Upper lobe of right lung (tissue), 1 donor: Measurements from ENCODE around the gene CDC42. TPM values are rescaled to one million over a fixed set of nuclear protein-coding genes. Genes with fewer than 3 reads are reported as not detected.

Experiments used
- ATAC-seq: fragments of 200-7000 bp; cut with Tn5 transposase; one replicate; pipeline ENCODE4 v1.9.1; 2020; ENCODE audit warnings: mild to moderate bottlenecking, moderate library complexity
- DNase-seq: peaks from one replicate; pipeline ENCODE4 v3.0.0-alpha.2; 2020
- H3K27ac ChIP-seq: fragments of 200-600 bp; one replicate; pipeline ENCODE4 v1.8.0; 2022
- H3K27me3 ChIP-seq: fragments of 200-600 bp; one replicate; pipeline ENCODE4 v1.8.0; 2022; ENCODE audit warnings: mild to moderate bottlenecking
- H3K36me3 ChIP-seq: fragments of 200-600 bp; one replicate; pipeline ENCODE4 v1.8.0; 2022
- H3K4me1 ChIP-seq: fragments of 200-600 bp; one replicate; pipeline ENCODE4 v1.8.0; 2022
- H3K4me3 ChIP-seq: fragments of 200-600 bp; one replicate; pipeline ENCODE4 v1.8.0; 2022; ENCODE audit warnings: mild to moderate bottlenecking
- H3K9me3 ChIP-seq: fragments of 200-600 bp; one replicate; pipeline ENCODE4 v1.8.0; 2022
- intact Hi-C: fragments of 100-400 bp; cut with DNase I; formaldehyde crosslinking; loops from one replicate; pipeline ENCODE4 v1.11.0; 2022
- total RNA-seq: library from RNA; stranded (reverse); fragmentation: NEBNext Ultra II Directional; extraction: Animal tissue kit (Norgen Biotek cat#: 25700); gene quantifications from one replicate; pipeline ENCODE4 v1.2.1, GENCODE V29; 2021
- TF ChIP-seq, protein P1 (sequence below): fragments of 200-600 bp; IDR thresholded peaks from one replicate; pipeline ENCODE4 v1.8.0; 2022; ENCODE audit warnings: antibody characterized with exemption
- donor health status: DM: no; HTN: yes; CAD: no; lungs with severe emphysema.

CDC42 gene
- total RNA-seq, 1 donor from 2014 or later: 234 TPM

GRCh38 chr1:22128392-22128791 is 75.9 kb downstream of the CDC42 start:
- Histone ChIP-seq H3K36me3 (no peaks in the 10 kb centered on the region), H3K4me3 (no peak overlapping the region), H3K9me3 (no peaks in the 10 kb centered on the region), H3K4me1 (no peaks in the 10 kb centered on the region), H3K27me3 (no peaks in the 10 kb centered on the region), H3K27ac (no peak overlapping the region)
- no peak for DNase-seq
- no peak for ATAC-seq
- TF ChIP-seq, protein P1, sequence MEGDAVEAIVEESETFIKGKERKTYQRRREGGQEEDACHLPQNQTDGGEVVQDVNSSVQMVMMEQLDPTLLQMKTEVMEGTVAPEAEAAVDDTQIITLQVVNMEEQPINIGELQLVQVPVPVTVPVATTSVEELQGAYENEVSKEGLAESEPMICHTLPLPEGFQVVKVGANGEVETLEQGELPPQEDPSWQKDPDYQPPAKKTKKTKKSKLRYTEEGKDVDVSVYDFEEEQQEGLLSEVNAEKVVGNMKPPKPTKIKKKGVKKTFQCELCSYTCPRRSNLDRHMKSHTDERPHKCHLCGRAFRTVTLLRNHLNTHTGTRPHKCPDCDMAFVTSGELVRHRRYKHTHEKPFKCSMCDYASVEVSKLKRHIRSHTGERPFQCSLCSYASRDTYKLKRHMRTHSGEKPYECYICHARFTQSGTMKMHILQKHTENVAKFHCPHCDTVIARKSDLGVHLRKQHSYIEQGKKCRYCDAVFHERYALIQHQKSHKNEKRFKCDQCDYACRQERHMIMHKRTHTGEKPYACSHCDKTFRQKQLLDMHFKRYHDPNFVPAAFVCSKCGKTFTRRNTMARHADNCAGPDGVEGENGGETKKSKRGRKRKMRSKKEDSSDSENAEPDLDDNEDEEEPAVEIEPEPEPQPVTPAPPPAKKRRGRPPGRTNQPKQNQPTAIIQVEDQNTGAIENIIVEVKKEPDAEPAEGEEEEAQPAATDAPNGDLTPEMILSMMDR: no peak
- intact Hi-C loops: no loop called here

DNA sequence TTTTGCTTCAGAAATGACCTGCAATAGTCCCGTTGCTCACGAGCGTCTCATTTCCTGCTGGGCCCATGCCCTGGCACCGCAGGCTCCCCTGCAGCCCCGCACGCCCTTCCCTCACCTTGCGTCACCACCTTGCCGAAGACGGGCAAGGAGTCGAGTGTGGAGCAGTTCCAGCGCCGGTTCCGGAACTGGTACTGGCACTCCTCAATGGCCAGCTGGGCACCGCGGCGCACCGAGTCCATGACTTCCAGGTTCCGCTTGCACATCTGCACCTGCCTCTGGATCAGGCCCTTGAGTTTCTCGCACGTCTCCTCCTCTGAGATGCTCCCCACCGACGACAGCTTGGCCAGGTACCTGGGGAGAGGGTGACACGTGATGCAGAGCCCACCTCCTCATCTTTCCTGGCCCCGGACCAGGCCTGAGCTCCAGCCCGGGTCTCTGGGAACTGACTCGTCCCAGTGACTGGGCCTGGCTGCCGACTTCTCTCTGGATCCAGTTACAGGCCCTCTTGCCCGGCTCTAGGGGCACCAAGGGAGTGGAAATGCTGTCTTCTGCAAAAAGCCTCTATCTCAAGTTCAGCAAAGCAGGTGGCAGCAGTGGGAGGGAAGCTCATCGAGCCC is 77.1 kb downstream of the CDC42 start:
- TF ChIP-seq, protein P1: no peak
- Histone ChIP-seq H3K9me3 (no peaks in the 10 kb centered on the region), H3K27me3 (no peaks in the 10 kb centered on the region), H3K4me1 (no peaks in the 10 kb centered on the region), H3K27ac (no peak overlapping the region), H3K36me3 (no peaks in the 10 kb centered on the region), H3K4me3 (no peak overlapping the region)
- ATAC-seq (no peak), DNase-seq (no peak)
- intact Hi-C loops: no loop called here

DNA sequence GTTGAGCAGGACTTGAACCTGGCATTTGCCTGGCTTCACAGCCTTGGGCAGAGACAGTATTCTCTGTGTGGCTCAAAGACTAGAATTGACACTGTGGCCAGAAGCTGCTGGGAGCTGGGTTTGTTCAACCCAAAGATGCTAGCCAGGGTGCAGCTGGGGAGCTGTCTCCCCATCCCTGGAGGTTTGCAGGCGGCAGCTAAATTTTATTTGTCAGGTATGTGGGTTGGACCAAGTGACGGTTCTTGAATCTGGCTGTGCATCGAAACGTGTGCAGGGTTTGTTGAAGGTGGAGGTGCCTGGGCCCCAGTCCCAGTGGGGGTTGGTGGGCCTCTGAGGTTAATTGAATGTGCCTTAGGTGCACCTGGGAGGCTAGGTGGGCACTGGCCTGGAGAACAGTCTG is 78.6 kb downstream of the CDC42 start:
- Histone ChIP-seq H3K9me3 (no peaks in the 10 kb centered on the region), H3K4me1 (no peaks in the 10 kb centered on the region), H3K27ac (no peak overlapping the region), H3K27me3 (no peaks in the 10 kb centered on the region), H3K4me3 (no peak overlapping the region), H3K36me3 (no peaks in the 10 kb centered on the region)
- TF ChIP-seq, protein P1: no peak
- ATAC-seq: no peak
- DNase-seq: no peak
- intact Hi-C loops: no loop called here

GRCh38 chr1:22131875-22132486 is 79.5 kb downstream of the CDC42 start:
- H3K36me3 ChIP-seq: no peaks in the 10 kb centered on the region
- H3K4me1 ChIP-seq: no peaks in the 10 kb centered on the region
- no peaks in the 10 kb centered on the region for H3K27me3 ChIP-seq
- peak; percentile 75 for DNase-seq
- H3K4me3 ChIP-seq: no peak overlapping the region
- intact Hi-C loops: no loop called here
- ATAC-seq: peak; percentile 68
- H3K9me3 ChIP-seq: no peaks in the 10 kb centered on the region
- TF ChIP-seq, protein P1: peak; percentile 75
- no peak overlapping the region for H3K27ac ChIP-seq

- Histone ChIP-seq H3K4me1 (no peaks in the 10 kb centered on the region), H3K36me3 (no peaks in the 10 kb centered on the region), H3K27me3 (no peaks in the 10 kb centered on the region), H3K27ac (no peak overlapping the region), H3K9me3 (no peaks in the 10 kb centered on the region), H3K4me3 (no peak overlapping the region)
- DNase-seq (no peak), ATAC-seq (no peak)
- intact Hi-C loops: no loop called here
- TF ChIP-seq, protein P1: no peak
Observed at GRCh38 chr1:22132517-22133235, 80.2 kb downstream of the CDC42 start.
